ENCODE data around the gene C1QL3. TPM values are rescaled to one million over a fixed set of nuclear protein-coding genes. Genes with fewer than 3 reads are reported as not detected.

C1QL3 gene
- total RNA-seq, 2 experiments from 2014 or later = not detected

GRCh38 chr10:16483241-16483917 is 38.3 kb downstream of the C1QL3 start:
- peaks cover 5% of the 10 kb centered on the region for H3K4me1 Mint-ChIP-seq (ENCODE audit: low read depth)
- peaks cover 30% of the 10 kb centered on the region for H3K36me3 Mint-ChIP-seq
- H3K27me3 Mint-ChIP-seq = no peaks in the 10 kb centered on the region
- peak overlapping the region; percentile 8 for H3K27ac Mint-ChIP-seq
- ChIA-PET POLR2A (no interaction called here), CTCF (no interaction called here)
- H3K4me3 Mint-ChIP-seq = no peak overlapping the region
- H3K9me3 Mint-ChIP-seq = no peaks in the 10 kb centered on the region
- no peak for DNase-seq
- intact Hi-C loops (cut with micrococcal nuclease) = no loop called here

DNA sequence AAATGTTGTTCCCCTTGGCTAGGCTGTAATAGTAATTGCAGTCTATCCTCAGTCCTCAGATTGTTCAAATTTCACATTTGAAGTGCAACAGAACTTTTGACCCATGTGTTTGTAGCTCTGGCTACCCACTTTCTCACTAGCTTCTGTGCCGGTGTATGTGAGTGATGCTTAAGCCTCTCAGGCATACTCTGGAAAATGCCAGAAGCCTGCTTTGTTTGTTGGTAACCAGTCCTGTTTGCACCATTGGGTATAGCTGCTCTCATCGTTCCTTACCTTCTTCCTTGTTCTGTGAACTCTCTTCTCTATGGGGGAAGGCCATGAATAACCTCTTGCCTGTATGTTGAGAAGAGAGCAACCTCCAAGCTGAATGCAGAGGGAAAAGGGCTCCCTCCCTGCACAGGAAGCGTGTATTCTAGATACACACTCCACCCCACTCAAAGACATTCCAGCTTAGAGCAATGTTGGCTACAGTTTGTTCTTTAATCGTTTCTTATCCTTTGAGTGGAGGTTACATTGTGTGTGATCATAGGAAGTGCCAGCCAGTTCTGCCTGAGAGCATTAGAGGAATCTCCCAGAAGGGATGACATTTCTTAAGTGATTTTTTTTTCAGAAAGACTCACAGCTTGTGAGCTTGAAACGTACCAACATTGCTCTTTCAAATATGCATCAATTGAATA is 40.5 kb downstream of the C1QL3 start:
- DNase-seq = no peak
- H3K4me1 Mint-ChIP-seq (ENCODE audit: low read depth) = peaks cover 5% of the 10 kb centered on the region
- ChIA-PET POLR2A (no interaction called here), CTCF (no interaction called here)
- peaks cover 18% of the 10 kb centered on the region for H3K36me3 Mint-ChIP-seq
- no peak overlapping the region for H3K4me3 Mint-ChIP-seq
- no peaks in the 10 kb centered on the region for H3K9me3 Mint-ChIP-seq
- intact Hi-C loops (cut with micrococcal nuclease) = no loop called here
- H3K27me3 Mint-ChIP-seq = no peaks in the 10 kb centered on the region
- H3K27ac Mint-ChIP-seq = no peak overlapping the region

DNA sequence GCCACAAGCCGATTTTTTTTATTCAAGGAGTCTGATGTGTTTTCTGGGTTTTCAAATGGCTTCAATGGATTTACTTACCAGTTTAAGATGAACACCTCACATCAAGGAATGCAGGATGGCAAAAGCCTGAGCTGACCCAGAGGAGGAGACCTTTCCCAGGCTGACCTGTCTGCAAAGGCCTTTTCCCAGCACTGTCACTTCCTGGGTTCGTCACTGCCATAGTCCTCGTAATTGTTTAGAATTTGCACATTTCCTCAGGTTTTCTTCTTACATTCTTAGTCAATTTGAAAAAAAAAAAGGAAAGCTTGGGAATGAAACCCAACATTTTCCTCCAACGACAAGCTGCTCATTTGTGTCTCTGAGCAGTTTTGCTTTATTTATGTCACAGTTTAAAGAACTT is 42.9 kb downstream of the C1QL3 start:
- Mint-ChIP-seq H3K4me3 (no peak overlapping the region), H3K36me3 (peaks cover 10% of the 10 kb centered on the region), H3K27ac (no peak overlapping the region), H3K27me3 (no peaks in the 10 kb centered on the region), H3K4me1 (ENCODE audit: low read depth) (peaks cover 5% of the 10 kb centered on the region), H3K9me3 (no peaks in the 10 kb centered on the region)
- no peak for DNase-seq
- CTCF ChIA-PET = no interaction called here
- POLR2A ChIA-PET = no interaction called here
- intact Hi-C loops (cut with micrococcal nuclease) = no loop called here

GRCh38 chr10:16477757-16478156 is 43.9 kb downstream of the C1QL3 start:
- Mint-ChIP-seq H3K27ac (no peak overlapping the region), H3K4me1 (ENCODE audit: low read depth) (no peaks in the 10 kb centered on the region), H3K4me3 (no peak overlapping the region), H3K27me3 (no peaks in the 10 kb centered on the region), H3K36me3 (peaks cover 5% of the 10 kb centered on the region), H3K9me3 (no peaks in the 10 kb centered on the region)
- CTCF ChIA-PET = no interaction called here
- intact Hi-C loops (cut with micrococcal nuclease) = no loop called here
- DNase-seq = no peak
- POLR2A ChIA-PET = no interaction called here

- H3K9me3 Mint-ChIP-seq = no peaks in the 10 kb centered on the region
- peaks cover 12% of the 10 kb centered on the region for H3K4me1 Mint-ChIP-seq (ENCODE audit: low read depth)
- H3K27ac Mint-ChIP-seq = no peak overlapping the region
- POLR2A ChIA-PET = no interaction called here
- H3K36me3 Mint-ChIP-seq = peaks cover 18% of the 10 kb centered on the region
- no peak overlapping the region for H3K4me3 Mint-ChIP-seq
- no peak for DNase-seq
- CTCF ChIA-PET = no interaction called here
- intact Hi-C loops (cut with micrococcal nuclease) = no loop called here
- H3K27me3 Mint-ChIP-seq = no peaks in the 10 kb centered on the region
These were observed 48.9 kb downstream of the C1QL3 start for GRCh38 chr10:16472828-16473227.

DNA sequence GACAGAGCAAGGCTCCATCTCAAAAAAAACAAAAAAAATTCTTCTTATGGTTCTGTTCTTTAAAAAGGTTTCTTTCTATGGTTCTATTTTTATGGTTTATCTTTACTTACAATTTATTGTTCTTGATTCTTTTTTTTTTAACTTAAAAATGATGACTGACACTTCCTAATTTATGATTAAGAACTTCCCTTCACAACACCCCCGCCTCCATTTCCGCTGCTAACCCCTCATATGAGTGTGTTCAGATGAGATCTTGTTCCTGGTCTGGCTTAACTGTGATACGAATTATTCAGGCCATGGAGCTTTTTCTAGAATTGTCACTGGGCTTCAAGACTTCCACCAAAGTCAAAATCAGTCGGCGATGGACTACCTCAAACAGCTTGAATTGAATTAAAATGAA is 50.9 kb downstream of the C1QL3 start:
- H3K9me3 Mint-ChIP-seq = no peaks in the 10 kb centered on the region
- intact Hi-C loops (cut with micrococcal nuclease) = no loop called here
- ChIA-PET POLR2A (no interaction called here), CTCF (no interaction called here)
- no peaks in the 10 kb centered on the region for H3K27me3 Mint-ChIP-seq
- no peak overlapping the region for H3K27ac Mint-ChIP-seq
- H3K4me1 Mint-ChIP-seq (ENCODE audit: low read depth) = peaks cover 15% of the 10 kb centered on the region
- H3K36me3 Mint-ChIP-seq = peaks cover 18% of the 10 kb centered on the region
- peak; percentile 52 for DNase-seq
- H3K4me3 Mint-ChIP-seq = no peak overlapping the region

DNA sequence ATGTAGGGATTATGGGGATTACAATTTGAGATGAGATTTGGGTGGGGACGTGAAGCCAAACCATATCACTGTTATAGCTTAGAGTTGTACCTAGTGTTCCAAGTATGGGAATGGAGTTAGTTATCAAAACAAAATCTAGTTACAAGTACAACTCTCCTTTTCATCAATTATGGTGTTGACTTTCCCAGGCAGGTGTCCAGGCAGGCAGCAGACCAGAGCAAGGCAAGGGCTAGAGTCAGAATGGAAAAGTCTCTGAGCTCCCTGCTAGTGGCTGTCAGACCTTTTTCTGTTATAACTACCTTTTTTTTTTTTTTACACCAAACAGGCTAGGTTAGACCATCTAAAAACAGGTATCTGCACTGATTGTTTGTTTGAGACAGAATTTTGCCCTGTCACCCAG is 55.7 kb downstream of the C1QL3 start:
- ChIA-PET POLR2A (no interaction called here), CTCF (no interaction called here)
- intact Hi-C loops (cut with micrococcal nuclease) = no loop called here
- Mint-ChIP-seq H3K36me3 (peaks cover 36% of the 10 kb centered on the region), H3K4me1 (ENCODE audit: low read depth) (peaks cover 25% of the 10 kb centered on the region), H3K27me3 (no peaks in the 10 kb centered on the region), H3K9me3 (peaks cover 3% of the 10 kb centered on the region), H3K4me3 (no peak overlapping the region), H3K27ac (no peak overlapping the region)
- no peak for DNase-seq

Other genes starting within 250 kb of the C1QL3 start
- gene PTER, start 84.9 kb downstream of the C1QL3 start, total RNA-seq = 10 to 100 TPM; 25.1 to 27.2 TPM

Data from activated CD4-positive, alpha-beta memory T cell treated with anti-CD3 and anti-CD28 coated beads for 36 hours (primary cell).